Tibial artery (tissue), 4 donors: ENCODE data around the gene NTM.

ENCODE experiments used
- DNase-seq, 2 donors: peaks; one replicate each; pipeline ENCODE4 v3.0.0-alpha.2; 2019
- H3K27ac ChIP-seq, 2 donors: fragments of 200-600 bp; sonication (generic) in 1 of 2; 1 replicate in 1 of 2; 2 replicates in 1 of 2; pipeline ENCODE4 v1.5.1; 2018 to 2019; ENCODE audit warnings: mild to moderate bottlenecking in 1 of 2
- H3K27me3 ChIP-seq, 2 donors: fragments of 200-600 bp; sonication (generic) in 1 of 2; one replicate each; pipeline versions ENCODE4 v1.5.1 to v1.6.0; 2016 to 2019
- H3K36me3 ChIP-seq, 3 donors: fragments of 200-600 bp; sonication (generic) in 2 of 3; one replicate each; pipeline ENCODE4 v1.5.1; 2016 to 2019; ENCODE audit warnings: mild to moderate bottlenecking in 2 of 3
- H3K4me1 ChIP-seq, 4 donors: fragments of 200-600 bp; sonication (generic) in 2 of 4; 1 replicate in 3 of 4; 2 replicates in 1 of 4; pipeline ENCODE4 v1.5.1; 2016 to 2019
- H3K4me3 ChIP-seq, 2 donors: fragments of 200-600 bp; sonication (generic) in 1 of 2; 1 replicate in 1 of 2; 2 replicates in 1 of 2; pipeline ENCODE4 v1.5.1; 2018 to 2019; ENCODE audit warnings: mild to moderate bottlenecking in 2 of 2
- H3K9me3 ChIP-seq, 3 donors: fragments of 200-600 bp; sonication (generic) in 1 of 3; one replicate each; pipeline ENCODE4 v1.5.1; 2016 to 2019
- CTCF ChIP-seq, 2 experiments: fragments of 200-600 bp in 1 of 2; fragments of 450-650 bp in 1 of 2; IDR thresholded peaks; one replicate each; pipeline ENCODE4 v1.5.1; 2017 to 2019; ENCODE audit warnings: antibody characterized with exemption in 2 of 2, mild to moderate bottlenecking in 1 of 2, moderate library complexity in 1 of 2
- intact Hi-C: fragments of 100-400 bp; cut with DNase I; formaldehyde crosslinking; loops from one replicate; pipeline ENCODE4 v1.15.0; 2023; ENCODE audit warnings: low total_unique reads

Gene NTM

GRCh38 chr11:132101881-132102280, 731.5 kb downstream of the NTM start:
- no peak for DNase-seq
- Histone ChIP-seq H3K27me3 (no peaks in the 10 kb centered on the region), H3K4me1 (no peaks in the 10 kb centered on the region), H3K9me3 (no peaks in the 10 kb centered on the region), H3K27ac (no peak overlapping the region), H3K36me3 (no peaks in the 10 kb centered on the region), H3K4me3 (no peak overlapping the region)
- no peak for TF ChIP-seq CTCF (IDR thresholded peaks at IDR 0.05)
- intact Hi-C loops = no loop called here

GRCh38 chr11:132103021-132103420, 732.6 kb downstream of the NTM start:
- Histone ChIP-seq H3K27ac (no peak overlapping the region), H3K36me3 (no peaks in the 10 kb centered on the region), H3K4me1 (no peaks in the 10 kb centered on the region), H3K9me3 (no peaks in the 10 kb centered on the region), H3K27me3 (no peaks in the 10 kb centered on the region), H3K4me3 (no peak overlapping the region)
- intact Hi-C loops = no loop called here
- no peak for TF ChIP-seq CTCF (IDR thresholded peaks at IDR 0.05)
- no peak for DNase-seq

- Histone ChIP-seq H3K27ac (no peak overlapping the region), H3K36me3 (no peaks in the 10 kb centered on the region), H3K27me3 (no peaks in the 10 kb centered on the region), H3K9me3 (no peaks in the 10 kb centered on the region), H3K4me1 (no peaks in the 10 kb centered on the region), H3K4me3 (no peak overlapping the region)
- intact Hi-C loops = no loop called here
- no peak for TF ChIP-seq CTCF (IDR thresholded peaks at IDR 0.05)
- no peak for DNase-seq
Measured at GRCh38 chr11:132106096-132106982, 735.9 kb downstream of the NTM start.

GRCh38 chr11:132111316-132111715, 740.9 kb downstream of the NTM start:
- peak overlapping the region in 1 of 2 donors; percentile 23 for H3K27ac ChIP-seq
- no peaks in the 10 kb centered on the region for H3K27me3 ChIP-seq
- DNase-seq = no peak
- intact Hi-C loops = no loop called here
- TF ChIP-seq CTCF (IDR thresholded peaks at IDR 0.05) = no peak
- peaks cover 0 to 9% (median 3%) of the 10 kb centered on the region in 4 donors for H3K4me1 ChIP-seq
- H3K9me3 ChIP-seq = no peaks in the 10 kb centered on the region
- no peak overlapping the region for H3K4me3 ChIP-seq
- H3K36me3 ChIP-seq = no peaks in the 10 kb centered on the region

GRCh38 chr11:132111838-132112237, 741.4 kb downstream of the NTM start:
- Histone ChIP-seq H3K4me1 (peaks cover 0 to 9% (median 3%) of the 10 kb centered on the region in 4 donors), H3K4me3 (no peak overlapping the region), H3K36me3 (no peaks in the 10 kb centered on the region), H3K27me3 (no peaks in the 10 kb centered on the region), H3K9me3 (no peaks in the 10 kb centered on the region), H3K27ac (peak overlapping the region in 1 of 2 donors; percentile 23)
- intact Hi-C loops = no loop called here
- TF ChIP-seq CTCF (IDR thresholded peaks at IDR 0.05) = no peak
- DNase-seq = no peak
